ENCODE results near the gene WWOX. TPM values are rescaled to one million over a fixed set of nuclear protein-coding genes. Genes with fewer than 3 reads are reported as not detected.

Gene WWOX
- polyA plus RNA-seq, 4 donors, result 4.9 to 15.8 (median 7.0) TPM

- H3K27me3 ChIP-seq (ENCODE audit: control insufficient read depth in 3 of 3, insufficient read depth in 3 of 3, low read length in 3 of 3), result no peaks in the 10 kb centered on the region
- no peaks in the 10 kb centered on the region for H3K36me3 ChIP-seq (ENCODE audit: control insufficient read depth in 3 of 3, insufficient read depth in 2 of 3, low read depth in 1 of 3, low read length in 3 of 3)
- WGBS, 3 donors, result 69 to 71% (median 69%) methylated on average over 4 of the region's 4 CpGs
- H3K27ac ChIP-seq (ENCODE audit: low read depth in 1 of 3, low read length in 2 of 3), result no peak overlapping the region
- no peaks in the 10 kb centered on the region for H3K4me1 ChIP-seq (ENCODE audit: control insufficient read depth in 3 of 3, insufficient read depth in 2 of 3, low read depth in 1 of 3, low read length in 2 of 3)
- FAIRE-seq (no peak), DNase-seq (no peak)
- no peak overlapping the region for H3K4me3 ChIP-seq (ENCODE audit: low read depth in 1 of 3, low read length in 3 of 3)
- peaks cover 0 to 2% of the 10 kb centered on the region in 2 donors for H3K9me3 ChIP-seq (ENCODE audit: control insufficient read depth in 2 of 2, insufficient read depth in 1 of 2, low read depth in 1 of 2, low read length in 1 of 2)
These were observed 743.5 kb downstream of the WWOX start for GRCh38 chr16:78842950-78843349.

DNA sequence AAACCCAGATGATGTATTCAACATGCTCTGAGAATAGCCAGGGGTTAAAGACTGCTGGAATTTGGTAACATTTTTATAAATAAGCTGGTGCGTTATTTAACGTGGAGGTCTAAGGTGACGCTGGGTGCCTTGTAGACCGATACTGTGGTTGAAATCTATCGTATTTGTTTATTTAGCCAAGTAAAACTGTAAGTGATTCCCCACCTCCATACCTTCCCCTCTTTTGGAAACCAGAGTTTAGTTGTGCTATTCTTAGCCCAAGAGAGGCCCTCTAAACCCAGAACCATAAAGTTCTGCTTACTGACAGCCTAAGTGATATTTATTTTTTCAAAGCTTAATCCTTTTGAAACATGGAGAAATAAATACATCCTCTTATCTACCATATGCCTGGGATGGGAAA, 744.5 kb downstream of the WWOX start:
- peaks cover 0 to 3% of the 10 kb centered on the region in 2 donors for H3K9me3 ChIP-seq (ENCODE audit: control insufficient read depth in 2 of 2, insufficient read depth in 1 of 2, low read depth in 1 of 2, low read length in 1 of 2)
- no peaks in the 10 kb centered on the region for H3K4me1 ChIP-seq (ENCODE audit: control insufficient read depth in 3 of 3, insufficient read depth in 2 of 3, low read depth in 1 of 3, low read length in 2 of 3)
- DNase-seq, result no peak
- no peaks in the 10 kb centered on the region for H3K36me3 ChIP-seq (ENCODE audit: control insufficient read depth in 3 of 3, insufficient read depth in 2 of 3, low read depth in 1 of 3, low read length in 3 of 3)
- H3K4me3 ChIP-seq (ENCODE audit: low read depth in 1 of 3, low read length in 3 of 3), result no peak overlapping the region
- H3K27me3 ChIP-seq (ENCODE audit: control insufficient read depth in 3 of 3, insufficient read depth in 3 of 3, low read length in 3 of 3), result no peaks in the 10 kb centered on the region
- WGBS, 3 donors, result 79 to 94% (median 94%) methylated on average over 5 of the region's 5 CpGs
- no peak for FAIRE-seq
- H3K27ac ChIP-seq (ENCODE audit: low read depth in 1 of 3, low read length in 2 of 3), result no peak overlapping the region

DNA sequence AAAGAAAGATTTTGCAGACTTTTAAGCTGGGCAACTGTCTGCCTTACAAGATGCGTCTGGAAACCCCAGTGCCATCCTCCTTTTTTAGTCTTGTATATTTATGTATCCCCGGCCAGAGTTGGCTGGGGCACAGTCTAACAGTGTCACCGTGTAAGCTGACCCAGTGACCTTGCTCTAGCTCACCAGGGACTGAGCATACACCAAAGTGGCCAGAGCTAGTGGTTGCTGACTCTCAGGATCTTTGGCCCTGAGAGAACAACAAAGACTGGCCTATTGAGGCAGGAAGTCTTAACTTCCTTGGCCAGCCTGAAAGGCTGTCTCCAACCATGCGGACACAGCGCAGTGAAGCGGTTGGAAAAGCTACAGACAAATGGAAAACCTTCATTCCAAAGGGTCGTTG, 745.2 kb downstream of the WWOX start:
- no peak overlapping the region for H3K4me3 ChIP-seq (ENCODE audit: low read depth in 1 of 3, low read length in 3 of 3)
- WGBS, 3 donors, result 73 to 80% (median 78%) methylated on average over 7 of the region's 7 CpGs
- FAIRE-seq (no peak), DNase-seq (no peak)
- no peaks in the 10 kb centered on the region for H3K4me1 ChIP-seq (ENCODE audit: control insufficient read depth in 3 of 3, insufficient read depth in 2 of 3, low read depth in 1 of 3, low read length in 2 of 3)
- no peaks in the 10 kb centered on the region for H3K27me3 ChIP-seq (ENCODE audit: control insufficient read depth in 3 of 3, insufficient read depth in 3 of 3, low read length in 3 of 3)
- H3K36me3 ChIP-seq (ENCODE audit: control insufficient read depth in 3 of 3, insufficient read depth in 2 of 3, low read depth in 1 of 3, low read length in 3 of 3), result no peaks in the 10 kb centered on the region
- no peak overlapping the region for H3K27ac ChIP-seq (ENCODE audit: low read depth in 1 of 3, low read length in 2 of 3)
- peaks cover 0 to 5% of the 10 kb centered on the region in 2 donors for H3K9me3 ChIP-seq (ENCODE audit: control insufficient read depth in 2 of 2, insufficient read depth in 1 of 2, low read depth in 1 of 2, low read length in 1 of 2)

GRCh38 chr16:78851266-78851665, 751.8 kb downstream of the WWOX start:
- DNase-seq (peak; percentile 8 to 84), FAIRE-seq (peak; percentile 51)
- no peak overlapping the region for H3K4me3 ChIP-seq (ENCODE audit: low read depth in 1 of 3, low read length in 3 of 3)
- no peaks in the 10 kb centered on the region for H3K27me3 ChIP-seq (ENCODE audit: control insufficient read depth in 3 of 3, insufficient read depth in 3 of 3, low read length in 3 of 3)
- no peaks in the 10 kb centered on the region for H3K36me3 ChIP-seq (ENCODE audit: control insufficient read depth in 3 of 3, insufficient read depth in 2 of 3, low read depth in 1 of 3, low read length in 3 of 3)
- H3K27ac ChIP-seq (ENCODE audit: low read depth in 1 of 3, low read length in 2 of 3), result no peak overlapping the region
- peaks cover 0 to 4% of the 10 kb centered on the region in 2 donors for H3K9me3 ChIP-seq (ENCODE audit: control insufficient read depth in 2 of 2, insufficient read depth in 1 of 2, low read depth in 1 of 2, low read length in 1 of 2)
- peaks cover 0 to 5% (median 0%) of the 10 kb centered on the region in 3 donors for H3K4me1 ChIP-seq (ENCODE audit: control insufficient read depth in 3 of 3, insufficient read depth in 2 of 3, low read depth in 1 of 3, low read length in 2 of 3)
- 13 to 40% (median 19%) methylated on average over 3 of the region's 3 CpGs for WGBS, 3 donors

GRCh38 chr16:78852081-78852635, 752.7 kb downstream of the WWOX start:
- Histone ChIP-seq H3K4me1 (ENCODE audit: control insufficient read depth in 3 of 3, insufficient read depth in 2 of 3, low read depth in 1 of 3, low read length in 2 of 3) (peaks cover 0 to 5% (median 0%) of the 10 kb centered on the region in 3 donors), H3K27ac (ENCODE audit: low read depth in 1 of 3, low read length in 2 of 3) (no peak overlapping the region), H3K4me3 (ENCODE audit: low read depth in 1 of 3, low read length in 3 of 3) (no peak overlapping the region), H3K36me3 (ENCODE audit: control insufficient read depth in 3 of 3, insufficient read depth in 2 of 3, low read depth in 1 of 3, low read length in 3 of 3) (no peaks in the 10 kb centered on the region), H3K9me3 (ENCODE audit: control insufficient read depth in 2 of 2, insufficient read depth in 1 of 2, low read depth in 1 of 2, low read length in 1 of 2) (peaks cover 0 to 4% of the 10 kb centered on the region in 2 donors), H3K27me3 (ENCODE audit: control insufficient read depth in 3 of 3, insufficient read depth in 3 of 3, low read length in 3 of 3) (no peaks in the 10 kb centered on the region)
- no peak for FAIRE-seq
- DNase-seq, result no peak
- WGBS, 3 donors, result 95 to 99% (median 97%) methylated on average over 4 of the region's 4 CpGs

DNA sequence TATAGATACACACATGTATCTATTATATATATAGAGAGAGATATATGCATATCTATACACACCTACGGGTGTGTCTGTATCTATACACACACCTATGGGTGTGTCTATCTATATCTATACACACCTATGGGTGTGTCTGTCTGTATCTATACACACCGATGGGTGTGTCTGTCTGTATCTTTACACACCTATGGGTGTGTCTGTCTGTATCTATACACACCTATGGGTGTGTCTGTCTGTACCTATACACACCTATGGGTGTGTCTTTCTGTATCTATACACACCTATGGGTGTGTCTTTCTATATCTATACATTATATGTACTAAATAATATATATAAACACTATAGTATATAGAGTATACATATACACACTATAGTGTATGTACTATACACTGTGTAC, 762.6 kb downstream of the WWOX start:
- WGBS, 3 donors, result 44 to 80% (median 59%) methylated on average over 2 of the region's 2 CpGs
- FAIRE-seq (no peak), DNase-seq (no peak)
- Histone ChIP-seq H3K9me3 (ENCODE audit: control insufficient read depth in 2 of 2, insufficient read depth in 1 of 2, low read depth in 1 of 2, low read length in 1 of 2) (peaks cover 0 to 7% of the 10 kb centered on the region in 2 donors), H3K4me3 (ENCODE audit: low read depth in 1 of 3, low read length in 3 of 3) (no peak overlapping the region), H3K27me3 (ENCODE audit: control insufficient read depth in 3 of 3, insufficient read depth in 3 of 3, low read length in 3 of 3) (no peaks in the 10 kb centered on the region), H3K36me3 (ENCODE audit: control insufficient read depth in 3 of 3, insufficient read depth in 2 of 3, low read depth in 1 of 3, low read length in 3 of 3) (no peaks in the 10 kb centered on the region), H3K27ac (ENCODE audit: low read depth in 1 of 3, low read length in 2 of 3) (no peak overlapping the region), H3K4me1 (ENCODE audit: control insufficient read depth in 3 of 3, insufficient read depth in 2 of 3, low read depth in 1 of 3, low read length in 2 of 3) (no peaks in the 10 kb centered on the region)

DNA sequence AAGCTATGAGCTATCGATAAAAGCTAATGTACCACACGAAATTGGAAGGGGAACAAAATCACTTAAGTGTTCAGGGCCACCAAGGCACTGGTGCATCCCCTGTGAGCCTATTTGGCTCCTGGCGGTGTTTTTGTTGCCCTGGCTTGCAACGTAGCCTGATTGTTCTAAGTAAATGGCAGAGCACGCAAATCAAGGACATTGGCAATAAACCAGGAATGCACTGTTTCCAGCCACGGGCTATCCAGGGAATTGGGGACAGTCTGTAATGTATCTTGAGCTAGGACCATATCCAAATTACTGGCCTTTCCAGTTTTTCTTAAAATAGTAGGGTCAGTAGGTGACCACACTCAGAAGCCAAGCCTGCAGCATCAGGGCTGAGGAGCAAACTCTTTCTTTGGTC, 767.1 kb downstream of the WWOX start:
- Histone ChIP-seq H3K4me3 (ENCODE audit: low read depth in 1 of 3, low read length in 3 of 3) (no peak overlapping the region), H3K4me1 (ENCODE audit: control insufficient read depth in 3 of 3, insufficient read depth in 2 of 3, low read depth in 1 of 3, low read length in 2 of 3) (no peaks in the 10 kb centered on the region), H3K27me3 (ENCODE audit: control insufficient read depth in 3 of 3, insufficient read depth in 3 of 3, low read length in 3 of 3) (no peaks in the 10 kb centered on the region), H3K36me3 (ENCODE audit: control insufficient read depth in 3 of 3, insufficient read depth in 2 of 3, low read depth in 1 of 3, low read length in 3 of 3) (no peaks in the 10 kb centered on the region), H3K9me3 (ENCODE audit: control insufficient read depth in 2 of 2, insufficient read depth in 1 of 2, low read depth in 1 of 2, low read length in 1 of 2) (peaks cover 0 to 7% of the 10 kb centered on the region in 2 donors), H3K27ac (ENCODE audit: low read depth in 1 of 3, low read length in 2 of 3) (no peak overlapping the region)
- DNase-seq (no peak), FAIRE-seq (no peak)
- 71 to 80% (median 72%) methylated on average over 6 of the region's 6 CpGs for WGBS, 3 donors

DNA sequence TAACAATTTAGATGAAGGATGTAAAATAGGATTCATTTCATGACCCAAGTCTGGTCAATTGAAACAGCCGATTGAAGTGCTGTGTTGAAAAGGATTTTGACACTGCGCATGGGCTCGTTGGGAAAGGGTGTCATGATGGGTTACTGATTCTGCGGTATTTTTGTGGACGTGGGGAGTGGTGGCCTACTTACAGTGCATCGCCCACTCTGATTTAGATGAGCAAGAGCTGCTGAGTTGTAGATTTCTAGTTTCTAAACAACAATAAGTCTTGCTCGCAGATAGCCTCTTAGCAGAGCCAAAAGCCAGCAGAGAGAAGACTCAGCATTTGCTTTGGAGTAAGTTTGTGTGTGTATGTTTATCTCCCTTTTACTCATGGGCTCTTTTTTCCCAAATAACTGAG, 770.0 kb downstream of the WWOX start:
- WGBS, 3 donors, result 78 to 93% (median 83%) methylated on average over 7 of the region's 7 CpGs
- FAIRE-seq (no peak), DNase-seq (no peak)
- Histone ChIP-seq H3K36me3 (ENCODE audit: control insufficient read depth in 3 of 3, insufficient read depth in 2 of 3, low read depth in 1 of 3, low read length in 3 of 3) (no peaks in the 10 kb centered on the region), H3K4me1 (ENCODE audit: control insufficient read depth in 3 of 3, insufficient read depth in 2 of 3, low read depth in 1 of 3, low read length in 2 of 3) (no peaks in the 10 kb centered on the region), H3K9me3 (ENCODE audit: control insufficient read depth in 2 of 2, insufficient read depth in 1 of 2, low read depth in 1 of 2, low read length in 1 of 2) (no peaks in the 10 kb centered on the region), H3K27me3 (ENCODE audit: control insufficient read depth in 3 of 3, insufficient read depth in 3 of 3, low read length in 3 of 3) (no peaks in the 10 kb centered on the region), H3K4me3 (ENCODE audit: low read depth in 1 of 3, low read length in 3 of 3) (no peak overlapping the region), H3K27ac (ENCODE audit: low read depth in 1 of 3, low read length in 2 of 3) (peak overlapping the region in 1 of 3 donors; percentile 6)

- DNase-seq, result no peak
- no peak for FAIRE-seq
- no peaks in the 10 kb centered on the region for H3K27me3 ChIP-seq (ENCODE audit: control insufficient read depth in 3 of 3, insufficient read depth in 3 of 3, low read length in 3 of 3)
These were observed 771.8 kb downstream of the WWOX start for GRCh38 chr16:78871241-78871640.

More at GRCh38 chr16:78871241-78871640, 771.8 kb downstream of the WWOX start:
- 78 to 86% (median 85%) methylated on average over 4 of the region's 4 CpGs for WGBS, 3 donors
- no peaks in the 10 kb centered on the region for H3K36me3 ChIP-seq (ENCODE audit: control insufficient read depth in 3 of 3, insufficient read depth in 2 of 3, low read depth in 1 of 3, low read length in 3 of 3)
- no peak overlapping the region for H3K27ac ChIP-seq (ENCODE audit: low read depth in 1 of 3, low read length in 2 of 3)
- no peaks in the 10 kb centered on the region for H3K4me1 ChIP-seq (ENCODE audit: control insufficient read depth in 3 of 3, insufficient read depth in 2 of 3, low read depth in 1 of 3, low read length in 2 of 3)
- H3K9me3 ChIP-seq (ENCODE audit: control insufficient read depth in 2 of 2, insufficient read depth in 1 of 2, low read depth in 1 of 2, low read length in 1 of 2), result no peaks in the 10 kb centered on the region
- no peak overlapping the region for H3K4me3 ChIP-seq (ENCODE audit: low read depth in 1 of 3, low read length in 3 of 3)
